K562 (cell line): ENCODE results near the gene NUP35. TPM values are rescaled to one million over a fixed set of nuclear protein-coding genes. Genes with fewer than 3 reads are reported as not detected.
A peak's percentile ranks its signal among the peaks of the same experiment; 100 is the strongest.

ENCODE experiments used
- FOXK1 ChIP-seq: sonication (generic); formaldehyde crosslinking; IDR thresholded peaks from 2 replicates; pipeline ENCODE4 v1.8.0; 2022; ENCODE audit warnings: missing genetic modification reagents, mild to moderate bottlenecking, borderline replicate concordance
- GTF2E2 ChIP-seq: fragments of 200-800 bp; sonication (Bioruptor generic); IDR thresholded peaks from 2 replicates; pipeline ENCODE4 v1.6.1; 2016; ENCODE audit warnings: missing genetic modification characterization, missing compliant biosample characterization
- GTF2F1 ChIP-seq: IDR thresholded peaks from 2 replicates; pipeline ENCODE4 v1.6.1; 2011; ENCODE audit warnings: low read depth, low read length, improper control_type of control experiment
- HMG20B ChIP-seq: fragments of 250-450 bp; sonication (Bioruptor Pico); IDR thresholded peaks from 2 replicates; pipeline ENCODE4 v1.5.0; 2021; ENCODE audit warnings: mild to moderate bottlenecking
- IFI16 ChIP-seq: fragments of 250-450 bp; sonication (Bioruptor Pico); IDR thresholded peaks from 2 replicates; pipeline ENCODE4 v2.1.2; 2022; ENCODE audit warnings: mild to moderate bottlenecking, inconsistent platforms
- KLF16 ChIP-seq: IDR thresholded peaks from 2 replicates; pipeline ENCODE4 v1.6.1; 2016; ENCODE audit warnings: antibody characterized with exemption
- MTF1 ChIP-seq: fragments of 250-450 bp; sonication (Bioruptor Pico); IDR thresholded peaks from 2 replicates; pipeline ENCODE4 v1.9.0; 2021; ENCODE audit warnings: moderate library complexity, mild to moderate bottlenecking, inconsistent platforms, borderline replicate concordance
- NFRKB ChIP-seq: fragments of 450-650 bp; IDR thresholded peaks from 2 replicates; pipeline ENCODE4 v1.6.1; 2016; ENCODE audit warnings: low read depth
- NR2F6 ChIP-seq: fragments of 450-650 bp; formaldehyde crosslinking; IDR thresholded peaks from 2 replicates; pipeline ENCODE4 v1.4.0; 2020; ENCODE audit warnings: mild to moderate bottlenecking
- PHF8 ChIP-seq: fragments of 200-600 bp; sonication (generic); IDR thresholded peaks from 2 replicates; pipeline ENCODE4 v1.6.1; 2012; ENCODE audit warnings: mixed run types, mild to moderate bottlenecking, inconsistent platforms, low read length, moderate library complexity, borderline replicate concordance
- PTRF ChIP-seq: fragments of 450-650 bp; IDR thresholded peaks from 2 replicates; pipeline ENCODE4 v1.6.1; 2016; ENCODE audit warnings: mild to moderate bottlenecking, missing genetic modification characterization, missing compliant biosample characterization
- RNF2 ChIP-seq: sonication (generic); IDR thresholded peaks from 2 replicates; pipeline ENCODE4 v1.6.1; 2016
- RNF219 ChIP-seq: fragments of 250-450 bp; sonication (Bioruptor Pico); IDR thresholded peaks from 2 replicates; pipeline ENCODE4 v1.5.0; 2022; ENCODE audit warnings: mild to moderate bottlenecking
- SIN3B ChIP-seq: fragments of 450-650 bp; IDR thresholded peaks from 2 replicates; pipeline ENCODE4 v1.6.1; 2017; ENCODE audit warnings: low read depth, mild to moderate bottlenecking, moderate library complexity
- SIX5 ChIP-seq, 2 experiments: IDR thresholded peaks; 2 replicates each; pipeline ENCODE4 v1.6.1; 2011; ENCODE audit warnings: low read length in 2 of 2, borderline replicate concordance in 1 of 2, low read depth in 1 of 2, mild to moderate bottlenecking in 1 of 2, moderate library complexity in 1 of 2; ENCODE audit not compliant: insufficient read depth in 1 of 2
- SUPT5H ChIP-seq: fragments of 450-650 bp; IDR thresholded peaks from 2 replicates; pipeline ENCODE4 v1.6.1; 2016
- ZNF143 ChIP-seq: sonication (generic); formaldehyde crosslinking; IDR thresholded peaks from 2 replicates; pipeline ENCODE4 v1.9.0; 2022; ENCODE audit warnings: mild to moderate bottlenecking, missing genetic modification reagents
- ZNF175 ChIP-seq: fragments of 200-800 bp; sonication (Bioruptor generic); IDR thresholded peaks from 2 replicates; pipeline ENCODE4 v1.6.1; 2016; ENCODE audit warnings: low read depth, mild to moderate bottlenecking, missing genetic modification characterization, missing compliant biosample characterization
- ZNF217 ChIP-seq: sonication (generic); formaldehyde crosslinking; IDR thresholded peaks from 2 replicates; pipeline ENCODE4 v1.8.0; 2022; ENCODE audit warnings: mild to moderate bottlenecking, missing genetic modification reagents
- ZNF395 ChIP-seq: fragments of 200-800 bp; sonication (Bioruptor generic); IDR thresholded peaks from 2 replicates; pipeline ENCODE4 v1.6.1; 2017; ENCODE audit warnings: missing genetic modification characterization, missing compliant biosample characterization
- ZNF436 ChIP-seq: fragments of 250-450, 450-650 bp; sonication (Bioruptor Pico); formaldehyde crosslinking; IDR thresholded peaks from 2 replicates; pipeline ENCODE4 v1.7.0; 2020; ENCODE audit warnings: mild to moderate bottlenecking
- ZNF57 ChIP-seq: fragments of 450-650 bp; formaldehyde crosslinking; IDR thresholded peaks from 2 replicates; pipeline ENCODE4 v1.4.0; 2020; ENCODE audit warnings: mild to moderate bottlenecking, moderate library complexity
- ZZZ3 ChIP-seq: fragments of 450-650 bp; IDR thresholded peaks from 2 replicates; pipeline ENCODE4 v1.6.1; 2016; ENCODE audit warnings: antibody characterized with exemption, mild to moderate bottlenecking, moderate library complexity
- polyA plus RNA-seq, 8 experiments: library from polyadenylated mRNA; depleted of rRNA in 4 of 8; stranded (reverse) in 5 of 8; unstranded in 3 of 8; fragments of >200 nt; fragmentation: Nextera tagmentation in 2 of 8; fragmentation: Illumina TruSeq in 1 of 8; extraction: Ambion mirVana in 2 of 8; extraction: Trizol in 1 of 8; gene quantifications; 2 replicates each; pipeline versions ENCODE4 v1.2.1 to v1.2.3, GENCODE V29; 2011 to 2014; ENCODE audit warnings: inconsistent platforms in 1 of 8, missing spikeins in 1 of 8
- total RNA-seq, 7 experiments: library from RNA; depleted of rRNA in 6 of 7; stranded (reverse); fragments of >200 nt in 6 of 7; fragmentation: Illumina TruSeq in 2 of 7; extraction: Trizol in 2 of 7; gene quantifications; 2 replicates each; pipeline versions ENCODE4 v1.2.1 to v1.2.3, GENCODE V29; 2011 to 2021; ENCODE audit warnings: low replicate concordance in 1 of 7
- TF ChIP-seq, protein P1 (sequence below), 2 experiments: fragments of 450-650 bp in 1 of 2; sonication (generic) in 1 of 2; formaldehyde crosslinking; conservative IDR thresholded peaks; 2 replicates each; pipeline versions ENCODE4 v1.4.0 to v1.8.1; 2020 to 2022; ENCODE audit warnings: mild to moderate bottlenecking in 1 of 2, missing genetic modification reagents in 1 of 2
- TF ChIP-seq, protein P2 (sequence below): fragments of 450-650 bp; IDR thresholded peaks from 2 replicates; pipeline ENCODE4 v1.6.1; 2016; ENCODE audit warnings: antibody characterized with exemption

NUP35 gene
- total and polyA plus RNA-seq, 9 of the 15 experiments (the other 6 are each of a cell fraction or from before 2014, with no cell fraction given), result 24.5 to 78.2 (median 51.1) TPM

- TF ChIP-seq RNF2 (no peak), RNF219 (CRISPR knock-in tag) (no peak), NFRKB (peak; percentile 63; the same call in 1 of the 2 replicates), PHF8 (peak; percentile 91; the same call in 1 of the 2 replicates), HMG20B (CRISPR knock-in tag) (no peak), FOXK1 (CRISPR knock-in tag) (peak; percentile 87), GTF2F1 (peak; percentile 75; the same call in 1 of the 2 replicates), ZNF217 (CRISPR knock-in tag) (no peak), ZNF395 (CRISPR knock-in tag) (0 out of 2 replicates have a peak, but pooled peaks have one; percentile 60), KLF16 (no peak), SIX5 (IDR thresholded peaks at IDR 0.05; ENCODE audit: borderline replicate concordance in 1 of 2, insufficient read depth in 1 of 2, low read depth in 1 of 2, low read length in 2 of 2) (no peak), ZNF436 (CRISPR knock-in tag) (no peak), IFI16 (CRISPR knock-in tag) (no peak), GTF2E2 (tag) (peak; percentile 93), SUPT5H (peak; percentile 91), NR2F6 (CRISPR knock-in tag) (no peak), ZZZ3 (0 out of 2 replicates have a peak, but pooled peaks have one; percentile 59), ZNF143 (CRISPR knock-in tag) (no peak), PTRF (tag) (no peak), ZNF175 (CRISPR knock-in tag) (0 out of 2 replicates have a peak, but pooled peaks have one; percentile 32), MTF1 (CRISPR knock-in tag) (no peak), SIN3B (no peak; the same call in 1 of the 2 replicates), ZNF57 (no peak)
- TF ChIP-seq, protein P1, sequence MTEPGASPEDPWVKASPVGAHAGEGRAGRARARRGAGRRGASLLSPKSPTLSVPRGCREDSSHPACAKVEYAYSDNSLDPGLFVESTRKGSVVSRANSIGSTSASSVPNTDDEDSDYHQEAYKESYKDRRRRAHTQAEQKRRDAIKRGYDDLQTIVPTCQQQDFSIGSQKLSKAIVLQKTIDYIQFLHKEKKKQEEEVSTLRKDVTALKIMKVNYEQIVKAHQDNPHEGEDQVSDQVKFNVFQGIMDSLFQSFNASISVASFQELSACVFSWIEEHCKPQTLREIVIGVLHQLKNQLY (CRISPR knock-in tag; conservative IDR thresholded peaks at IDR 0.05), result no peak
- TF ChIP-seq, protein P2, sequence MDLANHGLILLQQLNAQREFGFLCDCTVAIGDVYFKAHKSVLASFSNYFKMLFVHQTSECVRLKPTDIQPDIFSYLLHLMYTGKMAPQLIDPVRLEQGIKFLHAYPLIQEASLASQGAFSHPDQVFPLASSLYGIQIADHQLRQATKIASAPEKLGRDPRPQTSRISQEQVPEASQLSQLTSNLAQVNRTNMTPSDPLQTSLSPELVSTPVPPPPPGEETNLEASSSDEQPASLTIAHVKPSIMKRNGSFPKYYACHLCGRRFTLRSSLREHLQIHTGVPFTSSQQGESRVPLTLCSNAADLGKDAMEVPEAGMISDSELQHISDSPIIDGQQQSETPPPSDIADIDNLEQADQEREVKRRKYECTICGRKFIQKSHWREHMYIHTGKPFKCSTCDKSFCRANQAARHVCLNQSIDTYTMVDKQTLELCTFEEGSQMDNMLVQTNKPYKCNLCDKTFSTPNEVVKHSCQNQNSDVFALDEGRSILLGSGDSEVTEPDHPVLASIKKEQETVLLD, result peak; percentile 60; the same call in 1 of the 2 replicates
These were observed 45.6 kb upstream of the NUP35 start, which contains the start of gene DUSP19 (continued) for GRCh38 chr2:183078464-183079138.
